T-helper 2 cell (primary cell): ENCODE data around the gene EMC1.
A peak's percentile ranks its signal among the peaks of the same experiment; 100 is the strongest.

Source experiments
- DNase-seq, 5 experiments: peaks; one replicate each; pipeline versions ENCODE4 v3.0.0 to v3.0.0-alpha.2; 2012 to 2022

The EMC1 gene

DNA sequence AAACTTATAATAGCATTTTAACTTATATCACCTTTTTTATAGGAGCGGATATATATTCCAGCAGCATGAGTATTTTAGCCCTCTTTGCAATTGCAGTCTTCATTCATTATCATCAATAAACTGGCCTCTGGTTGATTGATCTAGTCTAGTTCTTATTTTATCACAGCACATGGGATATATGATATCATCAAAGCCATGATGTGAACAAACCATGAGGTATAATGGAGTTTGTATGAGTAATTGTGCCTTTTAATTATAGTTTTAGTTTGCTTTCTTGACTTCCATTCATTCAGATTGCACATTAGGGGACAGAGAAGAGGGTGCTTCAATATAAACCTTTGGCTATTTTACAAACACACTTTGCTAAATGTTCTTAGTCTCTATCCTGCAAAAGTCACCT lies 37.7 kb downstream of the EMC1 start:
- DNase-seq, result no peak

DNA sequence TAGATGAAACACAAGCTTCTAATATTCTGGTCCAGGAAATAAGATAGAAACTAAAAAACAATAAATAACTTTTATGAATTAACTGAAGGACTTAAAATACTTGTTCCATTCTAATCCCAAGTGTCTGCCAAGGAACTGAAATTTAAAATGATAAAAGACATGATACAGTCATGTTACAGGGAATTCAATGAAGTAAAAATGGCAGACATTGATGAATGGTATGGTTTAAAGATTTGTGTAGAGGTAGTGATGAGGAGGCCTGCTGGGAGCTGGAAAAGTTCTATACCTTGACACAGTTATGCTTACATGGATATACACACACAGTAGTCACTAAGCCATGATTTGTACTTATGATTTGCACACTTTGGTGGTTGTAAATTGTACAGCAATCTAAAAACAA lies 39.2 kb downstream of the EMC1 start:
- DNase-seq, result no peak

DNA sequence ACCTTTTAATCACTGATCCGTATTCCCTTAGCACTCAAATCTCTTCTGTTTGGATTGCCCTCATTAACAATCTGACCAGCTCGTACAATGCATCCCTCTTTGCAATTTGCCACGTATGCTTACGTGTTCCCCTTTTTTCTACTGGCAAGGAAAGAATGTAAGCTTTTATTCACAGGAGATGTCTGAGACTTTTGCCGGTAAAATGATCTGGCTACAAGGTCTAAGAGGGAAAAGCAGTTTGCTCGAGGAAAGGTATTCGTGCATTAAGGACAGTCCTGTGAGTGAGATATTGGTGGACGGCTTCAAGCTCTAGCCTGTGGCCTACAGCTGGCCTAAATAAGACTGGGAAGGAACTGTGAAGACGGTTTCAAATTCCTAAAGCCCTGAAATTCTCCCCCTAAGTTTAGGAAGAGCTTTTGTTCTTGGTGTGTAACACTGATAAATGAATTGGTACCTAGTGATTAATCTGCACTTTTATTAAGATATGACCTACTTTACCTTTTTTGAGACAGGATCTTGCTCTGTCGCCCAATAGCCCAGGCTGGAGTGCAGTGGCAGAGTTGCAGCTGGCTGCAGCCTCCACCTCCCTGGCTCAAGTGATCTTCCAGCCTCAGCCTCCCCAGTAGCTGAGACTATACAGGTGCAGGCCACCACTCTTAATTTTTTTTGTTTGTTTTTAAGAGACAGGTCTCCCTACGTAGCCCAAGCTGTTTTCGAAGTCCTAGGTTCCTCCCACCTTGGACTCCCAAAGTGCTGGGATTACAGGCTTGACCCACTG lies 40.4 kb downstream of the EMC1 start:
- DNase-seq, result no peak

DNA sequence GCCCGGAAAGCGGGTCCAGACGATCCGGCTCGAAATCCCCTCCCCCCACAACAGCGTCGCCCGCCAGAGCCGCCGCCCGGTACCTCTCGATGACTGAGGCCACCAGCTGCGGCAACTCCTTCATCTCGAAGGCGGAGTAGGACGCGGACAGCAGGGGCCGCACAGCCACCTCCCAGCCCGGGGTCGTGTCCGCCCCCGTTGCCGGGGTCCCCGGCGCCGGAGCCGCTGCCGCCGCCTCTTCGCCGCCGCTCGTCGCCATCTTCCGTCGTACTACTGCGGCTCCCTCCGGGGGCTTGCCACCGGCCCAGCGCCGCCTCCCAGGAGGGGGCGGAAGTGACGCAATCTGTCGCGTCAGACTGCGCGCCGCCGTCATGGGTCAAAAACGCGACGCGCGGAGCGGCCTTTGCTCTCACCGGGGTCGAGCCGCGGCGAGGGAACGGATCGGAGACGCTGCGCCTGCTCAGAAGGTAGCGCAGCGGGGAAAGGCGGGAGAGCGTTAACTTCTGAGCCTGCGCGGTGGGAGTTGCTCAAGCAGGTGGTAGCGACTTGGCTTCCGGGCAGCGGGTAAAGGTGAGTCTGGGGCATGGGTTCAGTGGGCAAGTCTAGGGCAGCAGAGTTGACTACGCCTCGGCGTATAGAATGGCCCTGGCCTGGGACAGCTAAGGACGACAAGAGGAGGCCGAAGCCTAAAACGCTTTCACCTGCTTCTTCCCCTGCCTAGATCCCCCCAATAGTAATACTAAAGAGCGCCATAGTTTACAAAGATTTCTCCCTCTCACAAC lies 41.1 kb downstream of the EMC1 start, which contains the start of gene UBR4:
TSS of gene UBR4 (minus strand) at position 277 of the 782 bp plus-strand sequence. CDS start at position 259, 18 bp downstream.
- DNase-seq, result peak; percentile 92 to 98 (median 96)

DNA sequence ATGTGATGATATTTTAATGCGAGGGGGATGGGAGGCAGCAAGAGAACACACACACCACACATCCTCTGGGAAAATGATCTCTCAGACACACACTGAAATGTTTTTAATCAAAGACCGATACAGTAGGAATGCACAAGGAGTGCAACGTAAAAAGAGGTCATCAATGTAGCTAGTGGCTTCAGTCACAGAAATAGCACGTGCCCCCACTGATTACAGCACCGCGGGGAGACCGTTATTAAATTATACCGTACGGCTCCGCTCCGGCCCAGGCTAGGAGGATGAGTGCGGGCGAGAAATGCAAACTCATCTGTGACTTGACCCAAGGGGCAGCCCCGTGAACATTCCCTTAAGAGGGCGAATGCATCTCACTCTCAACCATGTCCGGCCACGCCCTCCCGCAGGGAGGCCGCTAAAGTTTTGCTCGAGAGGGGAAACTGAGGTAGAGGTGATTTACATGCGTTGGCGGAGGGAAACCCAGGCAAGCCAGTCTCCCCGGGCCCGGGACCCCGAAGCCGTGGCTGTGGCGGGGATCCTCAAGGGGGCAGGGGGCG lies 41.8 kb downstream of the EMC1 start:
- peak in 4 of 5 experiments; percentile 10 to 52 (median 28) for DNase-seq

DNA sequence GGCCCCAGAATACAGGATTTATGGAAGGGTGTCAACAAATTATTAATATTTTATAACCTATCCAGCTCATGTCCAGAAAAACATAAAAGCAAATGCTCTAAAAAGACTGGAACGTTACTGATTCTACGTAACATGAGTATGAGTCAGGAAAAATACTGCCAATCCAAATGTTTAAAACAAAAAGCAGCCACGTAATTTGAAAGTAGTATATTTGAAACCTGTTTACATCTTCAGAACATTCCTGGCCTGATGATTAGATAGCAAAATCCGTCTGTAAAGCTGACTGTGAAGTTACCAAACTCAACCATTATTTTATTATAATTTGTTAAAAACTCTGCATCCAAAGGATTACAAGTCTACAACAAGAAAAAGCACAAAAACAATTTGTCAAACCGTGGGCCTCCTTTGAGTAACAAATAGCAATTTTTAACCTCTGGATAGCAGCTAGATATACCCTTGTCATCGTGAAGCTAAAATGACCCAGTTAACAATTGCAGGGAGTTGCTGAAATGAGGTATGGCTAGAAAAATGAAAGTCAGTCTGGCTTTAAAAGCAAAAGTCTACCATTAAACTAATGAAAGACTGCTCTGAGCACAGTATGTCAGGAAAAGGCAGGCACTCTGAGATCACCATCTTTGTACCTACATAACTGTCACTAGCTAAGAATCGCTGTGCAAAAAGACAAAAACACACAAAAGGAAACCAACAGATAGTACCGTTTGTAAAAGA lies 42.5 kb downstream of the EMC1 start:
- DNase-seq, result peak in 1 of 5 experiments; percentile 27

DNA sequence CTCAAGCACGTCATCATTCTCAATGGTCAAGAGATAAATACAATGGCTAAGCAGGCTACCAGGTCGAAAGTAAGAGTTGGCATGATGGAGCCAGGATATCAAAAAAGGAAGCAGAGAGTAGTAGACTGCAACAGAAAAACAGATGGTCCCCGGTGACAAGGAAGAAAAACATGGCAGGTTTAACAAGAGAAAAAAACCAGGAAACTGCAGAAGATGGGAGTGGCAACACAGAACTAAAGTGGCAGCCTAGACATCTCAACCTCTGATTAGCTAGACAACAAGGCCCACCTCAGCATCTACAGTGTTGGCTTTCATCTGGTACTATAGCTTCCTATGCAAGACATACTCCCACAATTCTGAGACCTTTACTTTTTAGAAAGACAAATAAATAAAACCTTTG lies 44.4 kb downstream of the EMC1 start:
- DNase-seq, result peak in 1 of 5 experiments; percentile 10

DNA sequence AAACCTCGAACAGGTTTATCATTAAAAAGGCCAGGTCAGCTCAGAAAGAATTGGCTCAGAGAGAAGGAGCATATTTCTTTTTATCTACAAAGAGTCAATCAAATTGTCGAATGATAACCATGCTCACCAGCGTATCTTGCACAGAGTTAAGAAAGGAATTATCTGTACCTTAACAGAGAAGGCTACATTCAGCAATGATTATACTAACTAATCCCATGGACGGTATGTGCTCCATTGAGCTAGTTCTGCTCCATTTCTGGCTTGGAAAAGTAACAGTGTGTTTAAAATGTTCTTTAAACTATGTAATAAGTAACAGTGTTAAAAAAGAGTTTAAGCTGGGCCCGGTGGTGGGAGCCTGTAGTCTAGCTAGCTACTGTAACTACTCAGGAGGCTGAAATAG lies 45.5 kb downstream of the EMC1 start:
- DNase-seq, result no peak

DNA sequence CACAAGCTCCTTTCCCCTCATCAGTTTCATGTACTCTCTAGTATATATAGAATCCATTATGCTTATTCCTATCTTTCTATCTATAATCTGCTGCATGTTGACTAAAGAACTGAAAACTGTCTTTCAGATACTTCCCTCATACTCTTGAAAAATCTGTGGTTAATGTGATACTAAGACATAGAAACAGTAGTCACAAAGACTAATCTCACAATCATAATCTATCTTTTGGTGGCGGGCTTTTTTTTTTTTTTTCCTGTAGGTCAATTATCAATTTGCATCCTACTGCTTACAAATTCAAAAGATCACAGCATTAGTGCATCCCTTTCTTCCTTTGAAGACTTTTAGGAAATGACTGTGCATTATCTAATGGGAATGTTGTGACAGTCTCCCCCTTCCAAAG lies 45.9 kb downstream of the EMC1 start:
- DNase-seq, result peak in 1 of 5 experiments; percentile 74

DNA sequence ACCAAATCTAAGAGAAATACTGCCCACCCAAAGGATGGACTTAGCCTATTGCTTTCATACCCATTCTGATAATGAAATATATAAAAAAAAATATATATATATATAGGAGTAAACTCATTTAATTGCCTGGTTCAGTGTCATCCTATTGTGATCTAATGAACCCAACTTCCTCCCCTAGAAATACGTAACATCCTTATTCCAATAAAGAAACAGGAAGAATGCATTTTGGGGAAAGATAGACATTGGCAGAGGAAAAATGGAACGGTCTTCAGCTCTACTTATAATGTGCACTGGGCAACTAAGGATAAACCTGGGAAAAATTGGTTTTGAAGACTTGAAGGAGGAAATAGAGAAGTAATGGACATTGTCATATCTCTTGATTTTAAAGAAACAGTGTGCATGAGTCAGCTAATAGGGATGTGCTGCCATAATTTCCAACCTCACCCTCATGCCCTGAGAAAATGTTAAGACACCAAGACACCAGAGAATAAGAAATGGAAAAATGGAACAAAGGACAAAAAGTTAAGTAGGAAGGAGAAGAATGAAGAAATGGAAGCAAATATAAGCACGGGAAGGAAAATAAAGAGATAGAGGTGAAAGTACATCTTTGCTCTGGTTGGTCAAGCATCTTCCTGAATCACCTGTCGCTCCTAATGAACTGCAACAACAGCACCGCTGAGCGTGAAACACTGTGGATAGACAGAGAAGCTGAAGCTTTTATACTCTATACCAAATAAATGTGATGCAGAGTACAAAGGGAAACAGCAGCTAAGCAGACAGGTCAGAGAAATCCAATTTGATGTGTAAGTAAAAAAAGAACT lies 46.7 kb downstream of the EMC1 start:
- DNase-seq, result no peak

DNA sequence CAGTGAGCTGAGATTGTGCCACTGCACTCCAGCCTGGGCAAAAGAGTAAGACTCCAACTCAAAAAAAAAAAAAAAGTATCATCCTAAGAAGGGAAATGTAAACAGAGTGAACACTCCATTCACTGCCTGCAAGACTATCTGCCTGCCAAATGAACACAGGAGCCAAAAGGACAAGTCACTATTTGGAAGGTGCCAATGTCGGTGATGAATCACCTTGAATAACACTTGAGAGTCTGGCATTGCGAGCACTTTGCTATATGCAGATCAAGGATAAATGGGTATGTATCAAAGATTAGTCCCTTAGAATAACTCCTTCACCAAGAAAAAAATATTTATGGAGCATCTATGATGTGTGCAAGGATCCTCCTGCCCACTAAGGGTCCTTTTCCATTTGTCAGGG lies 47.9 kb downstream of the EMC1 start:
- no peak for DNase-seq

DNA sequence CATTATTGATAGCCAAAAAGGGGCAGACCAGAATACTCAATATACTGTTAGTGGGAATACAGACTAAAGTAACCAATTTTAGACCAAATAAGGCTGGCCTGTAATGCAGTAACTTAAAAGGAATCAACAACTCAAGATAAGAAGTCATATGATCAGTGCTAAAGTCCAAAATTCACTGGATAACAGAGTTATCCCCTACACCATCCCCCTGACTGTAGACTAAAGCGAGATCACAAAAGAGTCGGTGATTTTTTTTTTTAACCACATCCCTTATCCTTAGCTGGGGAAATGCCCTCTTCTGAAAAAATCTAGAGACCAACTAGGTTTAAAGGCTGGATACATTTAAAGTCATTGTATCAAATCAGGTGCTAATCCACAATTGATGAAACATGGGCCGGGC lies 48.9 kb downstream of the EMC1 start:
- peak in 1 of 5 experiments; percentile 19 for DNase-seq

DNA sequence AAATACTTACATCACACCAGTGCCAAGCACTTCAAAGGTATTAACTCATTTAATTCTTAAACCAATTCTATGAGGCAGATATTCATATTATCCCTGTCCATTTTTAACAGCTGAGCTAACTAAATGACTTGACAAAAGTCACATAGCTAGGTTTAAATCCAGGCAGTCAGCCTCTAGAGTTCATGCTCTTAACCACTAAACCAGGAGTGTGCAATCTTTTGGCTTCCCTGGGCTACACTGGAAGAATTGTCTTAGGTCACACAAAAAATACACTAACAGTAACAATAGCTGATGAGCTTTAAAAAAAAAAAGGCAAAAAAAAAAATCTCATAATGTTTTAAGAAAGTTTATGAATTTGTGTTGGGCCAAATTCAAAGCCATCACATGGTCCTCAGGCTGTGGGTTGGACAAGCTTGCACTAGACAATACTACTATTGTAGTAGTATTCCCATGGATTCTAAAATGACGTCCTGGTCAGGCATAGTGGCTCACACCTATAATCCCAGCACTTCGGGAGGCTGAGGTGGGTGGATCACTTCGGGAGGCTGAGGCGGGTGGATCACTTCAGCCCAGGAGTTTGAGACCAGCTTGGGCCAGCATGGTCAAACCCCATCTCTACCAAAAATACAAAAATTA lies 51.2 kb downstream of the EMC1 start:
- no peak for DNase-seq

DNA sequence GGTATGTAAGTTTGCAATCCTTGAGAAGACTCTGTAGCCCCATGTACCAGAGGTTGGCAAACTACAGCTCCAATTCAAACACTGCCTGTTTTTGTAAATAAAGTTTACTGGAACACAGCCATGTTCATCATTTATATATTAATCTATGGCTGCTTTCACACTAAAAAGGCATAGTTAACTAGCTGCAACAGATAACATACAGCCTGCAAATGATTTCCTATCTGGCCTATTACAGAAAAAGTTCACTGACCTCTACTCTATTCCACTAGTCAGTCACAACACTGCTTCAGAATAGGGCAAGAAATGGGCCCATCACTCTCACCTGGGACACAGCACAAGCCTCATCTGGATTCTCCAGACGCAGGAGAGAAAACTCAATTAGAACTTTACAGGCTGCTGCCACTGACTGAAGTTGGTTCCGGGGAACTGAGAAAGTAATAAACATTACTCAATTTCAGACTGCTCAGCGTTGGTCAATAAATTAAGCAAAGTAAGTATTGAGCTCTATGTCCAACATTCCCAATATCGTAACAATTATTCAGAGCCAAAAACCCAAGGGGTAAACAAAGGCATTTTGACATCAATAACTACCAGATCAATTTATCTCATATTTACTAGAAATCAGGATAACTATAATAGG lies 51.9 kb downstream of the EMC1 start:
- no peak for DNase-seq

DNA sequence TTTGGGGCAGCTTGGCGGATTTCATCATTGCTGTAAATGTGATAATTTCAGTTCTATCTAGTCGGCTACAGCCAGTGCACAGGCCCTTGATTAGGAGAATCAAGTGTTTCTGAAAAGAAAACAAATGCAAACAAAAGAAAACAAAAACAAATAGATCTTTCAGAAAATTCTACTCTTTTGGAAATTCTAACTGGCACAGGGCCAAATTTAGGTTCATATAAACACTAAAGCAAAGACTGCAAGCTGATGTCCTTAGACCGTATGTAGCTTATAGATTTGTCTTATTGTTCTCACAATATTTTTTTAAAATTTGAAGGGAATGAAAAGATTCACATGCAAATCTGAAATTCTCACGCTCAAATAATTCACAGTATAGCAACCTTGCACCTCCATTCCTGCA lies 52.5 kb downstream of the EMC1 start:
- DNase-seq, result no peak

DNA sequence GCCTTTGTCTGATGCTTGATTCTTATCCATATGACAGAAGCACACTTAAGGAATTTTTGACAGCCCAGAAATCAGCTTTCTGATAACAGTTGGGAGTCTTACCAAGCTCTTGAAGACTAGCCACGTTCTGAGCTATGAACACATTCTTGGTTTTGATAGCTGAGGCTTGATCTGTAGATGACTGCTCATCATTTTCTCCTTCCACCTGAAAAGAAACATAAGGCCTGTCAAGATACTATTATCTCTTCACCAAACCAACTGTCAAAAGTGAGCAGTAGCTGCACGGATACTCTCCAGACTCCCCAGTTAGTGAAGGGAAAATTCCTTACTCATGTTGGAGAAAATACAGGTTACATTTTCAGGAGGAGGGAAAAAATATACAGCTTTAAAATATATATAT lies 53.5 kb downstream of the EMC1 start:
- no peak for DNase-seq

DNA sequence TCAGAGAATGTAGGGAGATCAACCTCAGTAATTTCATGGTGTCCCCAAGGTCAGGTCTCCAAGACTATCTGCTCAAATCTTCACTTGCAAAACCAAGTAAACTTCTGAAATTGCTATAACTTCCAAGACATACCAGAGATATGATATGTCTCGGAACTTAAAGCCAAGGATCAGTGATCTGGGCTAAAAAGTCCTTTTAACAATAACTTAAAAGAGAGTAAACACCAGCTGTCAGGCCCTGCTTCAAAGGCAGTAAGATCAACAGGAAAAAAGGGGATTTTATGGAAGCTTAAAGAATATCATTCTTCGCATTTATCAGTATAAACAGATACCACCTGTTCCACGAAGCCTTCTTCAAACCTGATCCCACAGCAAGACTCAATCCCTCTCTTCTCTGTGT lies 55.0 kb downstream of the EMC1 start:
- no peak for DNase-seq

DNA sequence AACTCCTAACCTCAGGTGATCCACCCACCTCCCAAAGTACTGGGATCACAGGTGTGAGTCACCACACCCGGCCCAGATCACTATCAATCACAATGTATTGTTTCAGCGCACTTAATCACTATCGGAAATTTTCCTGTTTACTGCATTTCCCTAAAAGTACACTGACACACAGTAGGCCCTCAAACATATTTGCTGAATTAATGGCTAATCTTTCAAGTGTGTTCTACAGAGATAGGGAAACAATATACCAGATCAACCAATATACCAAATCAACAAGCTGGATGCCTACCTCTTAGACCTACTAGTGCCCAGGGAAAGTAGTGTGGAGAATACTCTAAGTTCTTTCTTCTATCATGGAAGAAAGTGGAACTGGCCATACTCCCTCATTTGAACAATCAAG lies 58.3 kb downstream of the EMC1 start:
- DNase-seq, result no peak

DNA sequence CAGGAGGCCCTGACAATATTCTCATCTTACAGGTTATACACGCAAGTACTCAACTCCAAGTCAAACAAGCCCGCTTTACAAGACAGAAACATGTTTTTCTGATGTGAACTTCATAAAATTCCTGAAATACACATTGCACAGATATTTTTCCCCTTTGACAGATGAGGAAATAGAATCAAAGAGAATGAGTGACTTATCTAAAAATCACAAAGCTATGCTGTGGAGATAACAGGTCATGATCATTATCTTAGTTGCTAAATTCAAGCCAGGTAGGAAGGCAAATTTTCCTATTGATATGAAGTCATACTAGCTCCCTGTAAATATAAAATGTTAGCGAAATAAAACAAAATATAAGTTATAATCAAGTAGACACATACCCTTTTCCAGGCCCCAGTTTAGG lies 59.5 kb downstream of the EMC1 start:
- no peak for DNase-seq

DNA sequence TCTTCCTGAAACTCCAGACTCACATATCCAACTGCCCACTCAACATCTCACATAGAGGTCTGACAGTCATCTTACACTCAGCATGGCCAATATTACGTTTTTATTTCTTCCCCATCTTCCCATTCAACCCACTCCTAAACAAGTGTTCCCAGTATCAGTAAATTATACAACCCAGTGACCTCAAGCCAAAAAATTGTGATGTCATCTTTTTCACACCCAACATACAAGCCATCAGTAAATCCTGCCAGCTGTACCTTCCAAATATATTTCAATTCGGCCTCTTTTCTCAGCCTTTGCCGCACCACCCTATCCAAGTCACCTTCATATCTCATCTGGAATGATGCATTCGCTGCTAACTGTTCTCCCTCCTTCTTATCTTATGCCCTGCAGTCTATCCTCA lies 60.9 kb downstream of the EMC1 start:
- no peak for DNase-seq

DNA sequence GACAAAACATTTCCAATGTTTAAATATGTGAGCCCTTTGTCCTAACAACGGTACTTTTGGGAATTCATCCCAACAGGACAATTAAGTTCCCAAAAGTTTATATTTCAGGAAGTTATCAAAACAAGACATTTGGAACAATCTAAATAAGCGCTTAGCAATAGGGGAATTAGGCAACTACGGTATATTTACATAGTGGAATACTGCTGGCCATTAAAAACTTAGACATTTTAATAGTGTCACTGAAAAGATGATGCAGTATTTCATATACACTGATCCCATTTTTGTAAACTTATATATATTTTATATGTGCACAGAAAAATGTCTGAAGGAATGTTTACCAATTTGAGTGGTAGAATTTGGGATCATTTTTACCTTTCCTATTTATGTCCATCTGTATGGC lies 62.1 kb downstream of the EMC1 start:
- no peak for DNase-seq
